Endothelial cell of umbilical vein (primary cell): Measurements from ENCODE around the gene HCN2. TPM values are rescaled to one million over a fixed set of nuclear protein-coding genes. Genes with fewer than 3 reads are reported as not detected.

Source experiments
- BruUV-seq: library from RNA; stranded (reverse); fragments of 400-500 nt; replicated peaks from 2 replicates; lab custom pipeline; 2021; lab: Mats Ljungman, UMichigan
- CTCF ChIA-PET: fragments of 300-600, 350-600 bp; sonication (Branson Sonifier 250); formaldehyde crosslinking; loops from one replicate; lab custom pipeline; 2021; ENCODE audit warnings: antibody characterized with exemption, inconsistent platforms; lab: Charles Lee
- POLR2A ChIA-PET: fragments of 300-600, 350-600 bp; sonication (Branson Sonifier 250); formaldehyde crosslinking; loops from one replicate; lab custom pipeline; 2021; ENCODE audit warnings: antibody characterized with exemption, inconsistent platforms; lab: Charles Lee
- DNase-seq: peaks from one replicate; pipeline ENCODE4 v3.0.0-alpha.2; 2011; ENCODE audit warnings: low read depth, low spot score
- FAIRE-seq: peaks from 2 replicates; lab custom pipeline; 2011; peaks lifted over from hg19 to GRCh38; lab: Jason Lieb, UNC
- H2AFZ ChIP-seq: 2 replicates; pipeline ENCODE4 v1.6.0; 2012; ENCODE audit warnings: low read depth, low read length, control low read depth, inconsistent platforms
- H3K27ac ChIP-seq: 2 replicates; pipeline ENCODE4 v1.5.1; 2011; ENCODE audit warnings: low read depth, mild to moderate bottlenecking, control low read depth, low read length, moderate library complexity; ENCODE audit not compliant: insufficient read depth
- H3K27me3 ChIP-seq, 2 experiments: 2 replicates each; pipeline versions ENCODE4 v1.6.0 to v1.6.1; 2011; ENCODE audit warnings: low read length in 2 of 2, mixed read lengths in 1 of 2; ENCODE audit not compliant: control insufficient read depth in 2 of 2, insufficient read depth in 2 of 2
- H3K36me3 ChIP-seq, 2 experiments: 2 replicates in 1 of 2; 3 replicates in 1 of 2; pipeline ENCODE4 v1.5.1; 2011; ENCODE audit warnings: low read length in 2 of 2, mild to moderate bottlenecking in 1 of 2, moderate library complexity in 1 of 2; ENCODE audit not compliant: control insufficient read depth in 2 of 2, insufficient read depth in 2 of 2; ENCODE audit errors: extremely low read depth in 1 of 2
- H3K4me1 ChIP-seq: 3 replicates; pipeline ENCODE4 v1.5.1; 2011; ENCODE audit warnings: mild to moderate bottlenecking, low read length; ENCODE audit not compliant: control insufficient read depth, insufficient read depth; ENCODE audit errors: extremely low read depth
- H3K4me2 ChIP-seq: 2 replicates; pipeline ENCODE4 v1.6.1; 2011; ENCODE audit warnings: low read length, control low read depth, mixed read lengths; ENCODE audit not compliant: insufficient read depth
- H3K4me3 ChIP-seq, 3 experiments: fragments of 200-600 bp in 1 of 3; sonication (generic), shearing (Covaris generic) in 1 of 3; replicated peaks in 1 of 3; 2 replicates each; pipeline ENCODE4 v1.5.1; 2011 to 2016; ENCODE audit warnings: control low read depth in 3 of 3, low read length in 3 of 3, mild to moderate bottlenecking in 2 of 3, inconsistent platforms in 1 of 3, low read depth in 1 of 3, moderate library complexity in 1 of 3; ENCODE audit not compliant: insufficient read depth in 1 of 3
- H3K79me2 ChIP-seq: 2 replicates; pipeline ENCODE4 v1.6.0; 2012; ENCODE audit warnings: low read length, inconsistent platforms; ENCODE audit not compliant: control insufficient read depth, insufficient read depth
- H3K9ac ChIP-seq: replicated peaks from 2 replicates; pipeline ENCODE3; 2011; ENCODE audit warnings: low read length, control low read depth; ENCODE audit not compliant: insufficient read depth; ENCODE audit errors: extremely low read depth
- H3K9me1 ChIP-seq: replicated peaks from 3 replicates; pipeline ENCODE4 v1.6.0; 2011; ENCODE audit warnings: mild to moderate bottlenecking, low read length; ENCODE audit not compliant: control insufficient read depth, insufficient read depth; ENCODE audit errors: extremely low read depth
- H3K9me3 ChIP-seq: replicated peaks from 2 replicates; pipeline ENCODE4 v1.5.1; 2012; ENCODE audit warnings: low read length, inconsistent platforms; ENCODE audit not compliant: control insufficient read depth, insufficient read depth
- H4K20me1 ChIP-seq: replicated peaks from 2 replicates; pipeline ENCODE3; 2011; ENCODE audit warnings: mild to moderate bottlenecking, low read length; ENCODE audit not compliant: control insufficient read depth, insufficient read depth; ENCODE audit errors: extremely low read depth
- EZH2 ChIP-seq: IDR thresholded peaks from 2 replicates; pipeline ENCODE4 v1.6.1; 2012; ENCODE audit warnings: borderline replicate concordance, low read depth, mild to moderate bottlenecking, moderate library complexity, low read length, inconsistent platforms; ENCODE audit not compliant: severe bottlenecking
- GATA2 ChIP-seq: IDR thresholded peaks from 2 replicates; pipeline ENCODE4 v1.7.0; 2011; ENCODE audit warnings: low read depth, mild to moderate bottlenecking, moderate library complexity, mixed read lengths, low read length; ENCODE audit not compliant: insufficient read length, insufficient read depth
- JUN ChIP-seq: IDR thresholded peaks from 2 replicates; pipeline ENCODE4 v1.6.1; 2011; ENCODE audit warnings: borderline replicate concordance, low read depth; ENCODE audit not compliant: insufficient read length, insufficient read depth
- MYC ChIP-seq: IDR thresholded peaks from one replicate; pipeline ENCODE4 v1.6.1; 2011; ENCODE audit warnings: mild to moderate bottlenecking, low read depth, low read length
- POLR2AphosphoS5 ChIP-seq: IDR thresholded peaks from 2 replicates; pipeline ENCODE4 v1.6.1; 2012; ENCODE audit warnings: low read depth, mild to moderate bottlenecking, control low read depth, low read length, moderate library complexity; ENCODE audit not compliant: insufficient read depth
- dilution Hi-C: fragments of 300-500 bp; cut with MboI; formaldehyde crosslinking; loops from one replicate; pipeline ENCODE4 v1.15.0; 2019; ENCODE audit warnings: low sequenced_read_pairs; ENCODE audit not compliant: extremely low pct_ligation_motif_present
- intact Hi-C: fragments of 100-400 bp; cut with micrococcal nuclease; formaldehyde crosslinking; loops from one replicate; pipeline ENCODE4 v1.10.0; 2022
- polyA plus RNA-seq, 4 experiments: library from polyadenylated mRNA; depleted of rRNA in 3 of 4; stranded (reverse) in 3 of 4; unstranded in 1 of 4; fragments of >200 nt; gene quantifications; 2 replicates each; pipeline versions ENCODE4 v1.2.1 to v1.2.3, GENCODE V29; 2011 to 2012; ENCODE audit warnings: missing spikeins in 1 of 4
- total RNA-seq: library from RNA; stranded (reverse); gene quantifications from 2 replicates; pipeline ENCODE4 v1.2.3, GENCODE V29; 2021
- TF ChIP-seq, protein P1 (sequence below), 2 donors: IDR thresholded peaks; 1 replicate in 1 of 2; 2 replicates in 1 of 2; pipeline ENCODE4 v1.5.1; 2011; ENCODE audit warnings: low read length in 2 of 2, mild to moderate bottlenecking in 2 of 2, moderate library complexity in 2 of 2, control low read depth in 1 of 2, inconsistent platforms in 1 of 2, low read depth in 1 of 2; ENCODE audit not compliant: insufficient read depth in 1 of 2; ENCODE audit errors: extremely low read depth in 1 of 2
- TF ChIP-seq, protein P2 (sequence below): IDR thresholded peaks from 2 replicates; pipeline ENCODE4 v1.6.1; 2011; ENCODE audit not compliant: insufficient read depth, insufficient read length

Gene HCN2
- total and polyA plus RNA-seq, 2 donors (not counting 3 experiments of a cell fraction or from before 2014, with no cell fraction given): 0.18 to 0.53 TPM

DNA sequence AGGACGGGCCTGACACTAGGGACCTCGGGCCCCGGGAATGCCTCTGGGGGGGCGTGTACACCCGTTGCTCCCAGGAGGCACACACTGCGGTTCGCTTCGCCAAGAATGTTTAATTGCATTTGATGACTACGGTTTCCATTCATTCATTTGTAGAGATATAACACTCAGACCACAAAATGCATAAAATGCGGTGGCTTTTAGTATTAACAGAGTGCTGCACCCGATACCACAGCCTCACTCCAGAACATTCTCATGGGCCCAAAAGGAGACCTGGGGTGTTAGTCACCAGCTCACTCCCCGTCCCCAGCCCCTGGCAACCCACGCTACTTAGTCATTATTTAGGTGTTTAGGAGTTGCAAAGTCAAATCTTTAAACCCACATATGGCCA, 21.8 kb downstream of the HCN2 start:
- Histone ChIP-seq H3K4me3 (no peak overlapping the region), H3K9ac (no peak overlapping the region), H3K9me3 (no peaks in the 10 kb centered on the region), H3K4me2 (no peak overlapping the region), H3K79me2 (no peaks in the 10 kb centered on the region), H4K20me1 (no peaks in the 10 kb centered on the region), H3K27ac (no peak overlapping the region), H2AFZ (no peak overlapping the region), H3K36me3 (no peaks in the 10 kb centered on the region), H3K27me3 (no peaks in the 10 kb centered on the region), H3K4me1 (peaks cover 8% of the 10 kb centered on the region), H3K9me1 (no peaks in the 10 kb centered on the region)
- dilution Hi-C loops (no loop called here), intact Hi-C loops (no loop called here)
- FAIRE-seq (no peak), DNase-seq (no peak)
- ChIA-PET CTCF (no interaction called here), POLR2A (no interaction called here)
- BruUV-seq: no TSS peak
- TF ChIP-seq, protein P1, sequence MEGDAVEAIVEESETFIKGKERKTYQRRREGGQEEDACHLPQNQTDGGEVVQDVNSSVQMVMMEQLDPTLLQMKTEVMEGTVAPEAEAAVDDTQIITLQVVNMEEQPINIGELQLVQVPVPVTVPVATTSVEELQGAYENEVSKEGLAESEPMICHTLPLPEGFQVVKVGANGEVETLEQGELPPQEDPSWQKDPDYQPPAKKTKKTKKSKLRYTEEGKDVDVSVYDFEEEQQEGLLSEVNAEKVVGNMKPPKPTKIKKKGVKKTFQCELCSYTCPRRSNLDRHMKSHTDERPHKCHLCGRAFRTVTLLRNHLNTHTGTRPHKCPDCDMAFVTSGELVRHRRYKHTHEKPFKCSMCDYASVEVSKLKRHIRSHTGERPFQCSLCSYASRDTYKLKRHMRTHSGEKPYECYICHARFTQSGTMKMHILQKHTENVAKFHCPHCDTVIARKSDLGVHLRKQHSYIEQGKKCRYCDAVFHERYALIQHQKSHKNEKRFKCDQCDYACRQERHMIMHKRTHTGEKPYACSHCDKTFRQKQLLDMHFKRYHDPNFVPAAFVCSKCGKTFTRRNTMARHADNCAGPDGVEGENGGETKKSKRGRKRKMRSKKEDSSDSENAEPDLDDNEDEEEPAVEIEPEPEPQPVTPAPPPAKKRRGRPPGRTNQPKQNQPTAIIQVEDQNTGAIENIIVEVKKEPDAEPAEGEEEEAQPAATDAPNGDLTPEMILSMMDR (IDR thresholded peaks at IDR 0.05; ENCODE audit: extremely low read depth in 1 of 2, insufficient read depth in 1 of 2, low read depth in 1 of 2, low read length in 2 of 2): no peak
- TF ChIP-seq GATA2 (no peak), MYC (no peak)

DNA sequence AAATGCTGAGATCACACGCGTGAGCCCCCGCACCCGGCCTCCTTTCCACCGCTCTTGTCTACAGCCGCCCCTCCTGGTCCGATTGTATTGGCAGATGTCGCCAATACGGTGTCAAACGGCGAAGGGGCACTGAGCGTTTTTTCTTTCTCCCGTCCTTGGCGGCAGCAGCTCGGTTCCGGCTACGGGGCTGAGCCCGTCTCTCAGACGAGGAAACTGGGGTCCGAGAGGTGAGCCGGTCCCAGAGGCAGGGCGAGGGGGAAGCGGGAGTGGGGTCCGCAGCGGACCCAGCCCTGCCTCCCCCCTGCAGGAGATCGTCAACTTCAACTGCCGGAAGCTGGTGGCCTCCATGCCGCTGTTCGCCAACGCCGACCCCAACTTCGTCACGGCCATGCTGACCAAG, 23.3 kb downstream of the HCN2 start:
- Histone ChIP-seq H3K4me3 (no peak overlapping the region), H3K9me1 (no peaks in the 10 kb centered on the region), H4K20me1 (no peaks in the 10 kb centered on the region), H3K27me3 (no peaks in the 10 kb centered on the region), H3K79me2 (no peaks in the 10 kb centered on the region), H3K4me2 (no peak overlapping the region), H3K4me1 (peaks cover 8% of the 10 kb centered on the region), H3K36me3 (peaks cover 0 to 2% of the 10 kb centered on the region in 2 experiments), H2AFZ (no peak overlapping the region), H3K9me3 (no peaks in the 10 kb centered on the region), H3K9ac (no peak overlapping the region), H3K27ac (no peak overlapping the region)
- TF ChIP-seq POLR2AphosphoS5: no peak
- TF ChIP-seq, protein P1 (IDR thresholded peaks at IDR 0.05; ENCODE audit: extremely low read depth in 1 of 2, insufficient read depth in 1 of 2, low read depth in 1 of 2, low read length in 2 of 2): no peak
- no peak for TF ChIP-seq JUN
- TF ChIP-seq, protein P2, sequence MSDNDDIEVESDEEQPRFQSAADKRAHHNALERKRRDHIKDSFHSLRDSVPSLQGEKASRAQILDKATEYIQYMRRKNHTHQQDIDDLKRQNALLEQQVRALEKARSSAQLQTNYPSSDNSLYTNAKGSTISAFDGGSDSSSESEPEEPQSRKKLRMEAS: no peak
- TF ChIP-seq EZH2: no peak
- ChIA-PET POLR2A (interaction anchor here (0.6 kb wide), 1 partner anchor 264 kb away, joined by 3 read pairs; no protein-coding TSS in a partner anchor), CTCF (no interaction called here)
- dilution Hi-C loops (no loop called here), intact Hi-C loops (no loop called here)
- BruUV-seq: no TSS peak
- no peak for DNase-seq
- FAIRE-seq: no peak
